Caco-2 (cell line): ENCODE results near the gene PEX5L. TPM values are rescaled to one million over a fixed set of nuclear protein-coding genes. Genes with fewer than 3 reads are reported as not detected.

Source experiments
- BruUV-seq: library from RNA; stranded (reverse); fragments of 400-500 nt; replicated peaks from 2 replicates; lab custom pipeline; 2021; lab: Mats Ljungman, UMichigan
- CTCF ChIA-PET: fragments of 300-600 bp; sonication (Branson Sonifier 250); formaldehyde crosslinking; loops from one replicate; lab custom pipeline; 2022; ENCODE audit warnings: antibody characterized with exemption; lab: Charles Lee
- POLR2A ChIA-PET: fragments of 300-600 bp; sonication (Branson Sonifier 250); formaldehyde crosslinking; loops from one replicate; lab custom pipeline; 2022; ENCODE audit warnings: antibody characterized with exemption; lab: Charles Lee
- DNase-seq, 2 experiments: peaks; one replicate each; pipeline versions ENCODE4 v3.0.0 to v3.0.0-alpha.2; 2020 to 2022
- H3K27me3 ChIP-seq: replicated peaks from 2 replicates; pipeline ENCODE4 v1.6.0; 2011; ENCODE audit warnings: low read length; ENCODE audit not compliant: control insufficient read depth, insufficient read depth
- H3K36me3 ChIP-seq: 2 replicates; pipeline ENCODE4 v1.5.1; 2011; ENCODE audit warnings: low read length; ENCODE audit not compliant: control insufficient read depth, insufficient read depth
- H3K4me1 ChIP-seq: fragments of 250-450 bp; sonication (Bioruptor Pico); 2 replicates; pipeline ENCODE4 v1.5.1; 2020; ENCODE audit warnings: mild to moderate bottlenecking
- H3K4me3 ChIP-seq: 2 replicates; pipeline ENCODE4 v1.5.1; 2011; ENCODE audit warnings: low read depth, mild to moderate bottlenecking, control low read depth, low read length
- H3K9me3 ChIP-seq: fragments of 250-450 bp; sonication (Bioruptor Pico); 2 replicates; pipeline ENCODE4 v1.5.1; 2020; ENCODE audit warnings: mild to moderate bottlenecking, moderate library complexity
- H3K27ac Mint-ChIP-seq: one replicate; pipeline ENCODE4 v1.8.0; 2022; ENCODE audit warnings: mixed read lengths; ENCODE audit not compliant: unreplicated experiment
- H3K27me3 Mint-ChIP-seq: one replicate; pipeline ENCODE4 v1.8.0; 2022; ENCODE audit warnings: mixed read lengths; ENCODE audit not compliant: insufficient read depth, unreplicated experiment
- H3K36me3 Mint-ChIP-seq: one replicate; pipeline ENCODE4 v1.8.0; 2022; ENCODE audit warnings: mild to moderate bottlenecking, mixed read lengths; ENCODE audit not compliant: insufficient read depth, unreplicated experiment
- H3K4me1 Mint-ChIP-seq: one replicate; pipeline ENCODE4 v1.8.0; 2022; ENCODE audit warnings: low read depth, mixed read lengths; ENCODE audit not compliant: unreplicated experiment
- H3K4me3 Mint-ChIP-seq: one replicate; pipeline ENCODE4 v1.8.0; 2022; ENCODE audit warnings: mild to moderate bottlenecking, moderate library complexity, mixed read lengths; ENCODE audit not compliant: unreplicated experiment
- H3K9me3 Mint-ChIP-seq: one replicate; pipeline ENCODE4 v1.8.0; 2022; ENCODE audit warnings: mixed read lengths; ENCODE audit not compliant: unreplicated experiment
- intact Hi-C: fragments of 100-400 bp; cut with micrococcal nuclease; formaldehyde crosslinking; loops from one replicate; pipeline ENCODE4 v1.10.0; 2022; ENCODE audit not compliant: unreplicated experiment
- total RNA-seq: library from RNA; stranded (reverse); gene quantifications from 2 replicates; pipeline ENCODE4 v1.2.3, GENCODE V29; 2022
- TF ChIP-seq, protein P1 (sequence below), 2 experiments: fragments of 200-600 bp in 1 of 2; IDR thresholded peaks; 1 replicate in 1 of 2; 2 replicates in 1 of 2; pipeline versions ENCODE4 v1.5.1 to v1.8.0; 2011 to 2022; ENCODE audit warnings: antibody characterized with exemption in 1 of 2, control low read depth in 1 of 2, inconsistent platforms in 1 of 2, low read depth in 1 of 2, low read length in 1 of 2, mild to moderate bottlenecking in 1 of 2, moderate library complexity in 1 of 2; ENCODE audit not compliant: insufficient read depth in 1 of 2, severe bottlenecking in 1 of 2, unreplicated experiment in 1 of 2

PEX5L gene
- total RNA-seq, 1 experiment from 2014 or later: not detected

DNA sequence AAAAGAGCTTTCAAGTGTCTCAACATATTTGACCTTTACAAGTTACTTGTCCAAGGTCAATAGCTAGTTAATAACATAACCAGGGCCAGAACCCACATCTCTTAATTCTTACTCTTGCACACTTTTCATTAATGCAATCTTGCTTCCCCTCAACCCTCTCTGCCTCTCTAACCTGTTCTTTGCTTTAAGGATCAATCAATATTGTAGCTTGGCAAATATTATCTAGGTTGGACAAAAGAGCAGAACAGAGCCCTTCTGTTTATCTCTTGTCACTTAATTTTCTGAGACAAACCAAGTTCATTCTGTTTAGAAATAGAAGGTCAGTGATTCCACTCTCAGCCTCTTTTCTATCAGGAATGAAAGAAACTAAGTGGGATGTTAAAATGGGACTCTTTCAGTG lies 203.4 kb downstream of the PEX5L start:
- Mint-ChIP-seq H3K4me1 (no peaks in the 10 kb centered on the region), H3K9me3 (no peaks in the 10 kb centered on the region), H3K27ac (no peak overlapping the region), H3K36me3 (no peaks in the 10 kb centered on the region), H3K4me3 (no peak overlapping the region), H3K27me3 (no peaks in the 10 kb centered on the region)
- H3K27me3 ChIP-seq: no peaks in the 10 kb centered on the region
- no peaks in the 10 kb centered on the region for H3K4me1 ChIP-seq
- intact Hi-C loops: no loop called here
- no TSS peak for BruUV-seq
- DNase-seq: no peak
- TF ChIP-seq, protein P1, sequence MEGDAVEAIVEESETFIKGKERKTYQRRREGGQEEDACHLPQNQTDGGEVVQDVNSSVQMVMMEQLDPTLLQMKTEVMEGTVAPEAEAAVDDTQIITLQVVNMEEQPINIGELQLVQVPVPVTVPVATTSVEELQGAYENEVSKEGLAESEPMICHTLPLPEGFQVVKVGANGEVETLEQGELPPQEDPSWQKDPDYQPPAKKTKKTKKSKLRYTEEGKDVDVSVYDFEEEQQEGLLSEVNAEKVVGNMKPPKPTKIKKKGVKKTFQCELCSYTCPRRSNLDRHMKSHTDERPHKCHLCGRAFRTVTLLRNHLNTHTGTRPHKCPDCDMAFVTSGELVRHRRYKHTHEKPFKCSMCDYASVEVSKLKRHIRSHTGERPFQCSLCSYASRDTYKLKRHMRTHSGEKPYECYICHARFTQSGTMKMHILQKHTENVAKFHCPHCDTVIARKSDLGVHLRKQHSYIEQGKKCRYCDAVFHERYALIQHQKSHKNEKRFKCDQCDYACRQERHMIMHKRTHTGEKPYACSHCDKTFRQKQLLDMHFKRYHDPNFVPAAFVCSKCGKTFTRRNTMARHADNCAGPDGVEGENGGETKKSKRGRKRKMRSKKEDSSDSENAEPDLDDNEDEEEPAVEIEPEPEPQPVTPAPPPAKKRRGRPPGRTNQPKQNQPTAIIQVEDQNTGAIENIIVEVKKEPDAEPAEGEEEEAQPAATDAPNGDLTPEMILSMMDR (IDR thresholded peaks at IDR 0.05; ENCODE audit: insufficient read depth in 1 of 2, low read depth in 1 of 2, low read length in 1 of 2, severe bottlenecking in 1 of 2, unreplicated experiment in 1 of 2): no peak
- ChIA-PET POLR2A (no interaction called here), CTCF (no interaction called here)
- no peaks in the 10 kb centered on the region for H3K36me3 ChIP-seq
- H3K9me3 ChIP-seq: no peaks in the 10 kb centered on the region
- H3K4me3 ChIP-seq: no peak overlapping the region

GRCh38 chr3:179832333-179832854 lies 204.3 kb downstream of the PEX5L start:
- ChIA-PET CTCF (no interaction called here), POLR2A (no interaction called here)
- Mint-ChIP-seq H3K9me3 (no peaks in the 10 kb centered on the region), H3K27ac (no peak overlapping the region), H3K36me3 (no peaks in the 10 kb centered on the region), H3K4me1 (no peaks in the 10 kb centered on the region), H3K27me3 (no peaks in the 10 kb centered on the region), H3K4me3 (no peak overlapping the region)
- Histone ChIP-seq H3K4me3 (no peak overlapping the region), H3K4me1 (no peaks in the 10 kb centered on the region), H3K36me3 (no peaks in the 10 kb centered on the region), H3K9me3 (no peaks in the 10 kb centered on the region), H3K27me3 (no peaks in the 10 kb centered on the region)
- intact Hi-C loops: no loop called here
- BruUV-seq: no TSS peak
- DNase-seq: no peak
- TF ChIP-seq, protein P1 (IDR thresholded peaks at IDR 0.05; ENCODE audit: insufficient read depth in 1 of 2, low read depth in 1 of 2, low read length in 1 of 2, severe bottlenecking in 1 of 2, unreplicated experiment in 1 of 2): no peak

DNA sequence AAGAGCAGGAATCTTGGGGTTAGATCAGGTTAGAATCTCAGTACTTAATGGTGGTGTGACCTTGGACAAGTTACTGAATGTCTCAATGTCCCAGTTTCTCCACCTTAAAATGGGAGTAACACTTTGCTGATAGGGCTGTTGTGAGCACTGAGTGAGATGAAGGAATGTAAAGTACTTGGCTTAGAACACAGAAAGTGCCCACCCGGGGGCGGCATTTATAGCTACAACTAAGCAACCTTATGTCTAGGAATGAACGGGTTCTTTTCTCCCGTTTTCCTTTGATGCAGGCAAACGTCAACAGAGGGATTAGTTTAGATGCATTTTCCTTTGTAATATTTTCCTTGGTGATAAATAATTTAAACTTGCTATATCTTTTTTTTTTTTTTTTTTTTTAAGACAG lies 207.3 kb downstream of the PEX5L start:
- no peaks in the 10 kb centered on the region for H3K9me3 ChIP-seq
- Mint-ChIP-seq H3K27ac (no peak overlapping the region), H3K9me3 (no peaks in the 10 kb centered on the region), H3K4me1 (no peaks in the 10 kb centered on the region), H3K27me3 (no peaks in the 10 kb centered on the region), H3K4me3 (no peak overlapping the region), H3K36me3 (no peaks in the 10 kb centered on the region)
- H3K4me1 ChIP-seq: no peaks in the 10 kb centered on the region
- no peak for DNase-seq
- no peaks in the 10 kb centered on the region for H3K27me3 ChIP-seq
- H3K36me3 ChIP-seq: no peaks in the 10 kb centered on the region
- intact Hi-C loops: no loop called here
- TF ChIP-seq, protein P1 (IDR thresholded peaks at IDR 0.05; ENCODE audit: insufficient read depth in 1 of 2, low read depth in 1 of 2, low read length in 1 of 2, severe bottlenecking in 1 of 2, unreplicated experiment in 1 of 2): no peak
- ChIA-PET POLR2A (no interaction called here), CTCF (no interaction called here)
- no TSS peak for BruUV-seq
- H3K4me3 ChIP-seq: no peak overlapping the region
